ENCODE measurements around the gene GFAP.
A peak's percentile ranks its signal among the peaks of the same experiment; 100 is the strongest.

GFAP gene

GRCh38 chr17:44915321-44915726, at the start of gene GFAP:
Gene GFAP, minus strand, starts transcription at chr17:44915500. Its CDS starts 14 bp downstream, at chr17:44915486.
- in situ Hi-C loops (cut with HindIII; ENCODE audit: low sequenced_read_pairs): no loop called here
- no peak for DNase-seq (ENCODE audit: low read depth, low spot score)
- no peak for TF ChIP-seq CTCF (IDR thresholded peaks at IDR 0.05; ENCODE audit: low read depth, low read length)
- H3K4me3 ChIP-seq (ENCODE audit: low read depth, low read length): no peak within 1 kb of the TSS

GRCh38 chr17:44961921-44962350, 46.6 kb upstream of the GFAP start:
- no peak for DNase-seq (ENCODE audit: low read depth, low spot score)
- in situ Hi-C loops (cut with HindIII; ENCODE audit: low sequenced_read_pairs): no loop called here
- no peak overlapping the region for H3K4me3 ChIP-seq (ENCODE audit: low read depth, low read length)

GRCh38 chr17:44960691-44961090, 45.4 kb upstream of the GFAP start:
- TF ChIP-seq CTCF (IDR thresholded peaks at IDR 0.05; ENCODE audit: low read depth, low read length): no peak
- no peak overlapping the region for H3K4me3 ChIP-seq (ENCODE audit: low read depth, low read length)
- in situ Hi-C loops (cut with HindIII; ENCODE audit: low sequenced_read_pairs): no loop called here
- no peak for DNase-seq (ENCODE audit: low read depth, low spot score)

More at GRCh38 chr17:44961921-44962350, 46.6 kb upstream of the GFAP start:
- peak; percentile 26 for TF ChIP-seq CTCF (IDR thresholded peaks at IDR 0.05; ENCODE audit: low read depth, low read length)

GRCh38 chr17:44959821-44960531, 44.7 kb upstream of the GFAP start:
- in situ Hi-C loops (cut with HindIII; ENCODE audit: low sequenced_read_pairs): no loop called here
- TF ChIP-seq CTCF (IDR thresholded peaks at IDR 0.05; ENCODE audit: low read depth, low read length): no peak
- H3K4me3 ChIP-seq (ENCODE audit: low read depth, low read length): peak overlapping the region; percentile 5
- DNase-seq (ENCODE audit: low read depth, low spot score): no peak

GRCh38 chr17:44956998-44957981, 42.0 kb upstream of the GFAP start:
- in situ Hi-C loops (cut with HindIII; ENCODE audit: low sequenced_read_pairs): no loop called here
- no peak for DNase-seq (ENCODE audit: low read depth, low spot score)
- no peak overlapping the region for H3K4me3 ChIP-seq (ENCODE audit: low read depth, low read length)
- no peak for TF ChIP-seq CTCF (IDR thresholded peaks at IDR 0.05; ENCODE audit: low read depth, low read length)

GRCh38 chr17:44955674-44956425, 40.5 kb upstream of the GFAP start:
- no peak for DNase-seq (ENCODE audit: low read depth, low spot score)
- in situ Hi-C loops (cut with HindIII; ENCODE audit: low sequenced_read_pairs): no loop called here
- no peak for TF ChIP-seq CTCF (IDR thresholded peaks at IDR 0.05; ENCODE audit: low read depth, low read length)
- H3K4me3 ChIP-seq (ENCODE audit: low read depth, low read length): no peak overlapping the region

All from astrocyte of the spinal cord (primary cell).